H9 (cell line): ENCODE data around the gene SS18L1. TPM values are rescaled to one million over a fixed set of nuclear protein-coding genes. Genes with fewer than 3 reads are reported as not detected.
A peak's percentile ranks its signal among the peaks of the same experiment; 100 is the strongest.

Experiments
- DNase-seq: peaks from one replicate; pipeline ENCODE4 v3.0.0-alpha.2; 2017
- H2AFZ ChIP-seq: one replicate; pipeline ENCODE4 v1.6.1; 2013; ENCODE audit warnings: mild to moderate bottlenecking, low read length, control low read depth, moderate library complexity
- H2AK5ac ChIP-seq: 2 replicates; pipeline ENCODE4 v1.6.1; 2013; ENCODE audit warnings: low read length, control low read depth, mixed read lengths; ENCODE audit not compliant: insufficient read length
- H2BK120ac ChIP-seq: one replicate; pipeline ENCODE4 v1.6.1; 2013; ENCODE audit warnings: low read depth, mild to moderate bottlenecking, low read length, control low read depth, inconsistent platforms; ENCODE audit not compliant: poor library complexity, severe bottlenecking
- H2BK12ac ChIP-seq: 2 replicates; pipeline ENCODE4 v1.6.1; 2013; ENCODE audit warnings: low read length, control low read depth, mixed read lengths, low read depth; ENCODE audit not compliant: insufficient read length
- H2BK15ac ChIP-seq: 2 replicates; pipeline ENCODE4 v1.6.1; 2013; ENCODE audit warnings: low read depth, low read length, control low read depth
- H2BK20ac ChIP-seq: one replicate; pipeline ENCODE4 v1.6.1; 2013; ENCODE audit warnings: low read depth, mild to moderate bottlenecking, low read length, control low read depth, inconsistent platforms; ENCODE audit not compliant: poor library complexity, severe bottlenecking
- H2BK5ac ChIP-seq: 2 replicates; pipeline ENCODE4 v1.6.1; 2013; ENCODE audit warnings: low read length, control low read depth, mixed read lengths; ENCODE audit not compliant: insufficient read length
- H3K14ac ChIP-seq: 2 replicates; pipeline ENCODE4 v1.6.1; 2013; ENCODE audit warnings: low read length, control low read depth; ENCODE audit not compliant: insufficient read depth
- H3K18ac ChIP-seq: 2 replicates; pipeline ENCODE4 v1.6.1; 2013; ENCODE audit warnings: low read depth, mild to moderate bottlenecking, mixed read lengths, low read length, control low read depth; ENCODE audit not compliant: insufficient read length
- H3K23ac ChIP-seq: 2 replicates; pipeline ENCODE4 v1.6.1; 2013; ENCODE audit warnings: low read length, control low read depth, mixed read lengths, low read depth; ENCODE audit not compliant: insufficient read length
- H3K23me2 ChIP-seq: 2 replicates; pipeline ENCODE4 v1.6.1; 2013; ENCODE audit warnings: low read depth, mild to moderate bottlenecking, mixed read lengths, low read length, control low read depth; ENCODE audit not compliant: insufficient read length, poor library complexity, severe bottlenecking
- H3K27ac ChIP-seq: 2 replicates; pipeline ENCODE4 v1.5.1; 2013; ENCODE audit warnings: low read length, control low read depth, mixed read lengths, low read depth; ENCODE audit not compliant: insufficient read length
- H3K27me3 ChIP-seq: 2 replicates; pipeline ENCODE4 v1.6.1; 2013; ENCODE audit warnings: low read length, control low read depth, inconsistent platforms; ENCODE audit not compliant: insufficient read depth
- H3K4ac ChIP-seq: 2 replicates; pipeline ENCODE4 v1.6.1; 2013; ENCODE audit warnings: low read depth, mild to moderate bottlenecking, control low read depth, inconsistent platforms, low read length, moderate library complexity
- H3K4me1 ChIP-seq: 2 replicates; pipeline ENCODE4 v1.6.1; 2013; ENCODE audit warnings: low read length, control low read depth, inconsistent platforms; ENCODE audit not compliant: insufficient read depth
- H3K4me2 ChIP-seq: 2 replicates; pipeline ENCODE4 v1.6.1; 2013; ENCODE audit warnings: low read length, control low read depth, mixed read lengths; ENCODE audit not compliant: insufficient read length, insufficient read depth
- H3K56ac ChIP-seq: 2 replicates; pipeline ENCODE4 v1.6.1; 2013; ENCODE audit warnings: low read depth, mild to moderate bottlenecking, mixed read lengths, low read length, control low read depth; ENCODE audit not compliant: insufficient read length
- H3K79me1 ChIP-seq: 2 replicates; pipeline ENCODE4 v1.6.1; 2013; ENCODE audit warnings: low read depth, mild to moderate bottlenecking, moderate library complexity, low read length, control low read depth, inconsistent platforms; ENCODE audit not compliant: insufficient read depth, poor library complexity, severe bottlenecking
- H3K79me2 ChIP-seq: 2 replicates; pipeline ENCODE4 v1.6.1; 2013; ENCODE audit warnings: low read length, control low read depth, inconsistent platforms; ENCODE audit not compliant: insufficient read depth
- H3K9ac ChIP-seq: 2 replicates; pipeline ENCODE4 v1.6.1; 2013; ENCODE audit warnings: low read length, control low read depth, mixed read lengths; ENCODE audit not compliant: insufficient read length; ENCODE audit errors: extremely low read depth
- H3K9me3 ChIP-seq: one replicate; pipeline ENCODE4 v1.6.1; 2013; ENCODE audit warnings: low read depth, low read length, inconsistent platforms; ENCODE audit not compliant: control insufficient read depth
- H3T11ph ChIP-seq: one replicate; pipeline ENCODE4 v1.6.1; 2013; ENCODE audit warnings: mild to moderate bottlenecking, low read length, control low read depth, inconsistent platforms
- H4K20me1 ChIP-seq: one replicate; pipeline ENCODE4 v1.6.1; 2013; ENCODE audit not compliant: control insufficient read depth, insufficient read length, insufficient read depth
- H4K5ac ChIP-seq: 2 replicates; pipeline ENCODE4 v1.6.1; 2013; ENCODE audit warnings: low read depth, mild to moderate bottlenecking, mixed read lengths, low read length, control low read depth; ENCODE audit not compliant: insufficient read length
- H4K8ac ChIP-seq: replicated peaks from 2 replicates; pipeline ENCODE4 v1.6.1; 2013; ENCODE audit warnings: low read length, control low read depth, mixed read lengths, low read depth; ENCODE audit not compliant: insufficient read length
- H4K91ac ChIP-seq: 2 replicates; pipeline ENCODE4 v1.6.1; 2013; ENCODE audit warnings: low read depth, mild to moderate bottlenecking, moderate library complexity, mixed read lengths, low read length, control low read depth; ENCODE audit not compliant: insufficient read length
- H3K27ac Mint-ChIP-seq, 3 experiments: 2 replicates in 2 of 3; 3 replicates in 1 of 3; pipeline ENCODE4 v1.8.0; 2020 to 2021; ENCODE audit warnings: mixed read lengths in 3 of 3, mild to moderate bottlenecking in 1 of 3, moderate library complexity in 1 of 3
- H3K27me3 Mint-ChIP-seq: 2 replicates; pipeline ENCODE4 v1.8.0; 2021; ENCODE audit warnings: low read depth, mild to moderate bottlenecking, moderate library complexity, mixed read lengths
- H3K36me3 Mint-ChIP-seq, 3 experiments: 2 replicates in 2 of 3; 3 replicates in 1 of 3; pipeline ENCODE4 v1.8.0; 2020 to 2021; ENCODE audit warnings: low read depth in 3 of 3, mixed read lengths in 3 of 3; ENCODE audit not compliant: insufficient read depth in 1 of 3
- H3K4me1 Mint-ChIP-seq, 2 experiments: 2 replicates each; pipeline ENCODE4 v1.8.0; 2020; ENCODE audit warnings: mixed read lengths in 2 of 2
- H3K4me3 Mint-ChIP-seq, 2 experiments: 2 replicates in 1 of 2; 3 replicates in 1 of 2; pipeline ENCODE4 v1.8.0; 2020 to 2021; ENCODE audit warnings: mild to moderate bottlenecking in 2 of 2, mixed read lengths in 2 of 2, moderate library complexity in 1 of 2
- H3K9me3 Mint-ChIP-seq, 2 experiments: 2 replicates in 1 of 2; 3 replicates in 1 of 2; pipeline ENCODE4 v1.8.0; 2020; ENCODE audit warnings: mild to moderate bottlenecking in 2 of 2, mixed read lengths in 2 of 2, moderate library complexity in 1 of 2
- WGBS: extraction: QIAGEN DNeasy Blood & Tissue Kit; methylation state at CpG from one replicate; pipeline ENCODE4 v1.1.7; 2013; ENCODE audit warnings: missing lambda C conversion rate, low lambda C conversion rate, mixed read lengths; ENCODE audit not compliant: insufficient read length; ENCODE audit errors: extremely low coverage; 5-methylcytosine and 5-hydroxymethylcytosine counted together
- total RNA-seq: library from RNA; stranded (reverse); gene quantifications from 2 replicates; pipeline ENCODE4 v1.2.1, GENCODE V29; 2021
- TF ChIP-seq, protein P1 (sequence below): fragments of 200-600 bp; sonication (generic); conservative IDR thresholded peaks from 3 replicates; pipeline ENCODE4 v1.8.0; 2021; ENCODE audit warnings: antibody characterized with exemption, mild to moderate bottlenecking

The SS18L1 gene
- total RNA-seq, 1 experiment from 2014 or later: 22.2 TPM

DNA sequence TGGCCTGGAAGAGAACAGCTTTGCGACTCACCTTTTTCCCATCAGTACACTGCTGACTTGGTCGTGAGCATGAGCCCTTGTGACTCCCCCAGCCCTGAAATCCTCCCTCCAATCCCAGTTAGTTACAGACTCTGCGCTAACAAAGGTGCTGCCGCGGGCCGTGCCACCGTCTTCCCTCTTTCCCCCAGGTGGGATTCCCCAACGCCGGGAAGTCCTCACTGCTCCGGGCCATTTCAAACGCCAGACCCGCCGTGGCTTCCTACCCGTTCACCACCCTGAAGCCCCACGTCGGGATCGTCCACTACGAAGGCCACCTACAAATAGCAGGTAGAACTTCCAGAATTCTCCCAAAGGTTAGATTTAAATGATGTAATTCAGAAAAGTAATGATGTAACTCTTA is 55.4 kb downstream of the SS18L1 start:
- no CpG with 5 or more reads among the region's 18 CpGs for WGBS
- no peak overlapping the region for H3T11ph ChIP-seq
- H3K79me2 ChIP-seq: no peaks in the 10 kb centered on the region
- no peak overlapping the region for H3K56ac ChIP-seq
- no peaks in the 10 kb centered on the region for H3K9me3 Mint-ChIP-seq
- peaks cover 24 to 55% (median 52%) of the 10 kb centered on the region in 3 experiments; a peak in 6 of 7 replicates for H3K36me3 Mint-ChIP-seq
- H3K18ac ChIP-seq: no peak overlapping the region
- no peak overlapping the region for H2BK20ac ChIP-seq
- H3K4me1 Mint-ChIP-seq: no peaks in the 10 kb centered on the region
- no peak overlapping the region for H4K8ac ChIP-seq
- no peak overlapping the region for H4K5ac ChIP-seq
- no peak overlapping the region for H3K9ac ChIP-seq
- TF ChIP-seq, protein P1, sequence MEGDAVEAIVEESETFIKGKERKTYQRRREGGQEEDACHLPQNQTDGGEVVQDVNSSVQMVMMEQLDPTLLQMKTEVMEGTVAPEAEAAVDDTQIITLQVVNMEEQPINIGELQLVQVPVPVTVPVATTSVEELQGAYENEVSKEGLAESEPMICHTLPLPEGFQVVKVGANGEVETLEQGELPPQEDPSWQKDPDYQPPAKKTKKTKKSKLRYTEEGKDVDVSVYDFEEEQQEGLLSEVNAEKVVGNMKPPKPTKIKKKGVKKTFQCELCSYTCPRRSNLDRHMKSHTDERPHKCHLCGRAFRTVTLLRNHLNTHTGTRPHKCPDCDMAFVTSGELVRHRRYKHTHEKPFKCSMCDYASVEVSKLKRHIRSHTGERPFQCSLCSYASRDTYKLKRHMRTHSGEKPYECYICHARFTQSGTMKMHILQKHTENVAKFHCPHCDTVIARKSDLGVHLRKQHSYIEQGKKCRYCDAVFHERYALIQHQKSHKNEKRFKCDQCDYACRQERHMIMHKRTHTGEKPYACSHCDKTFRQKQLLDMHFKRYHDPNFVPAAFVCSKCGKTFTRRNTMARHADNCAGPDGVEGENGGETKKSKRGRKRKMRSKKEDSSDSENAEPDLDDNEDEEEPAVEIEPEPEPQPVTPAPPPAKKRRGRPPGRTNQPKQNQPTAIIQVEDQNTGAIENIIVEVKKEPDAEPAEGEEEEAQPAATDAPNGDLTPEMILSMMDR: no peak
- no peaks in the 10 kb centered on the region for H3K27me3 Mint-ChIP-seq
- H2AFZ ChIP-seq: no peak overlapping the region
- H4K20me1 ChIP-seq: no peaks in the 10 kb centered on the region
- no peaks in the 10 kb centered on the region for H3K23me2 ChIP-seq
- DNase-seq: no peak
- H3K79me1 ChIP-seq: no peaks in the 10 kb centered on the region
- no peaks in the 10 kb centered on the region for H3K4me1 ChIP-seq
- no peak overlapping the region for H3K23ac ChIP-seq
- H3K27ac ChIP-seq: no peak overlapping the region
- no peak overlapping the region for H2BK12ac ChIP-seq
- no peak overlapping the region for H2BK15ac ChIP-seq
- H2BK120ac ChIP-seq: no peak overlapping the region
- H3K4ac ChIP-seq: no peak overlapping the region
- H2BK5ac ChIP-seq: no peak overlapping the region
- no peak overlapping the region for H3K14ac ChIP-seq
- H3K27ac Mint-ChIP-seq: peak overlapping the region in 2 of 3 experiments; percentile 33 to 82; a peak in 1 of 7 replicates
- H3K4me3 Mint-ChIP-seq: no peak overlapping the region
- H2AK5ac ChIP-seq: no peak overlapping the region
- H3K4me2 ChIP-seq: no peak overlapping the region
- no peak overlapping the region for H4K91ac ChIP-seq
- H3K27me3 ChIP-seq: no peaks in the 10 kb centered on the region
- H3K9me3 ChIP-seq: no peaks in the 10 kb centered on the region
